Hair follicle dermal papilla cell (primary cell): ENCODE measurements around the gene ZNF844. TPM values are rescaled to one million over a fixed set of nuclear protein-coding genes. Genes with fewer than 3 reads are reported as not detected.

Source experiments
- small RNA-seq: library from RNA; depleted of rRNA; stranded (forward); fragments of <200 nt; gene quantifications from one replicate; pipeline ENCODE3, GENCODE V24; 2012
- total RNA-seq: library from RNA; depleted of rRNA; stranded (reverse); fragments of >200 nt; gene quantifications from 2 replicates; pipeline ENCODE4 v1.2.3, GENCODE V29; 2012

ZNF844 gene
- 7.3 and 7.4 TPM in 2 replicates for total RNA-seq

DNA sequence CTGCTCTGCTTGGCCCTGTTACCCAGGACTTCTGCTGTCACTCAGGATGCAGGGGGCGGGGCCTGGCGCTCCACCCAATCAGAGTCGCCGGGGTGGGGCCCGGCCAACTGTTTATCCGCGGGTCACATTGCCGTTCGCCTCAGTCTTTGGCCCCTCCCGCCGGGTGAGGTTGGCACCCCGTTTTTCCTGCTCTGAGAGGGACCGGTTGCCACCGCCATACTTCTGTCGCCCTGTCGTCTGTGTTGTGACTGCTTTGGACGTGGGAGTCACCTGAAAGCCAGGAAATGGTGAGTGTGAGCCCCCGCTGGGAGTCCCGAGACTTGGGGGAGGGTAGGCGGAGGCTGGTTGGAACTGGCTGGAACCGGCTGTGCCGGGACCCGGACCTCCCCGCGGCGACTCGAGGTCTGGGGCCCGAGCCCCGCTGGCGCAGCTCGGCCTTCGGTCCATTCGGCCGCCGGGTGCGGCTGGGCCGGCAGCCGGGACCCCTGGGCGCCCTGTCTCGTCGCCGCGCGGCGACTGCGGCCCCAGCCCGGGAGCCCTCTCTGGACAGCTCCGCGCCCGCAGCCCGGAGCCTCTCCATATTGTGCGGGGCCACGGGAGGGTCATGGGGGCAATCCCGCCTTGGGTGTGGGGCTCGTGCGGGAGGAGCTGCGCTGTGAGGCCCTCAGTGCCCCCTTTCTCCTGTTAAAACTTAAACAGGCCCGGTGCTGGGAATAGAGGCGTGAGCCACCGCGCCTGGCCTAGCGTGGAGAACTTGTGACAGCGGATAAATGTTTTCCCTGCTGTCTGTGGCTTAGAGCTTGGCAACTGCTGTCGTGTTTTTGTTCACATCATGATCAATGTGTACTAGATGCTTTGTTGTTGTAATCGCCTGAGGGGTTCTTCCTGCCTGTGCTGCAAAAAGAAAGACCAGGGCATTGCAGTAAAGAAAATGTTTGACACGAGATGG, at the start of gene ZNF844:
TSS of gene ZNF844 (plus strand) at position 142 of the 949 bp plus-strand sequence. CDS start at position 285, 143 bp downstream.

DNA sequence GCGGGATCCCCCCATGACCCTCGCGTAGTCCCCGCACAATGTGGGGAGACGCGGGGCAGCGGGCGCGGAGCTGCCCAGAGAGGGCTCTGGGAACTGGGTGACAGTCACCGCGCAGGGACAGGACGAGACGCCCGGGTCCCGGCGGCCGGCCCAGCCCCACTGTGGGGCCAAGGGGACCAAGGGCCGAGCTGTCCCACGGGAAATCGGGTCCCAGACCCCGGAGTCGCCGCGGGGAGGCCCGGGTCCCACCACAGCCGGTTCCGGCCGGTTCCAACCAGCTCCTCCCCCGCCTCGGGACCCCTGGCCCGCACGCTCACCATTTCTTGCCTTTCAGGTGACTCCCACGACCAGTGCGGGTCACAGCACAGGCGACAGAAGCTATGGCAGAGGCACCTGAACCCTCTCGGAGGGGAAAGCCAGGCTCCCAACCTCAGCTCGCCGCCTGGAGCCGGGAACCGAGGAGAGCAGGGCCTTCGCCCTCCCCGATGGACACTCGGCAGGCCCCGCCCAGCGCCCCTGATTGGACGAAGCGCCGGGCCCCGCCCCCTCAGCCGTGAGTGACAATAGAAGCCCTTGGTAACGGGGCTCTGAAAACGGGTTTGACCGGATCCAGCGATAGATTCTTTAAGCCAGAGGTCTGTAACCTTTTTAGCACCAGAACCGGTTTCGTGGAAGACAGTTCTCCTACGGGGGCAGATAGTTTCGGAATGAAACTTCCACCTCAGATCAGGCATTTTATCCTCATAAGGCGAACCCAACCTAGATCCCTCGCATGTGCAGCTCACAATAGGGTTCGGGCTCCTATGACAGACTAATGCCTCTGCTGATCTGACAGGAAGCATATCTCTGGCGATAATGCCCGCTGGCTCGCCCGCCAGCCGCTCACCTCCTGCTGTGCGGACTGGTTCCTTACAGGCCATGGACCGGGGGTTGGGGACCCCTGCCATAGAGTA, 29.0 kb upstream of the ZNF844 start, which contains the start of gene ZNF433:
TSS of gene ZNF433 (minus strand) at position 460 of the 953 bp plus-strand sequence. CDS start at position 320, 140 bp downstream.

DNA sequence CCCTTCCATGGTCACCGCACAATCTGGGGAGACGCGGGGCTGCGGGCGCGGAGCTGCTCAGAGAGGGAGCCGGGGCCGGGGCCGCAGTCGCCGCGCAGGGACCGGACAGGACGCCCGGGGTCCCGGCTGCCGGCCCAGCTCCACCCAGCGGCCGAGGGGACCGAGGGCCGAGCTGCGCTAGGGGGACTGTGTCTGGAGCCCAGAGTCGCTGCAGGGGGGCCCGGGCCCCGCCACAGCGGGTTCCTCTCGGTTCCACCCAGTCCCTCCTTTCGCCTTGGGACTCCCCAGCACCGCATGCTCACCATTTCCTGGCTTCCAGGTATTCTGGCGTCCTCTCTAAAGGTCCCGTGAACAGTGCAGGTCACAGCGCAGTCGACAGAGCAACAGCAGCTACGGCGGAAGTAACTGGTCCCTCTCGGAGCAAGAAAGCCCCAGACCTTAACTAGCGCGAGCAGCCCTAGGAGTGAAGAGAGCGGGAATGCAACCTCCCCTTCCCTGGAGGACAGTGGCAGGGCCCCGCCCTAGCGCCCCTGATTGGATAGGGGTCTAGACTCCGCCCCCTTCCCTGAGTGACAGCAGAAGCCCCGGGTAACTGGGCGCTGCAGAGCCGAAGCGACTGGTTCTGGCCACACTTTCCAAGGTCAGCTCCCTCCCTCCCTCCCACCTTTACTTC, 11.9 kb upstream of the ZNF844 start, which contains the start of gene ZNF878:
TSS of gene ZNF878 (minus strand) at position 465 of the 673 bp plus-strand sequence. CDS start at position 305, 160 bp downstream.

Small RNAs within 50 kb of the gene (small RNA-seq; reads per million reads assigned to genes)
- gene RF00019 (not detected), gene RNA5SP465 (not detected), gene RNA5SP466 (not detected), gene RNA5SP467 (not detected)

Other genes starting within 250 kb of the ZNF844 start
- 7.2 and 8.3 TPM in 2 replicates for gene ZNF439, start 216.0 kb upstream of the ZNF844 start, total RNA-seq
- 7.0 and 8.3 TPM in 2 replicates for gene ZNF69, start 176.9 kb upstream of the ZNF844 start, total RNA-seq
- gene ZNF700, start 139.6 kb upstream of the ZNF844 start, total RNA-seq, result 7.5 and 7.9 TPM in 2 replicates
- 0.81 and 0.85 TPM in 2 replicates for gene ZNF763, start 99.7 kb upstream of the ZNF844 start, total RNA-seq
- 3.8 and 4.2 TPM in 2 replicates for gene ZNF433, start 29.1 kb upstream of the ZNF844 start, total RNA-seq
- gene ZNF878, start 11.8 kb upstream of the ZNF844 start, total RNA-seq, result 0.32 TPM in 1 of 2 replicates, not detected in the other
- gene ZNF20, start 75.6 kb downstream of the ZNF844 start, total RNA-seq, result 4.5 and 6.7 TPM in 2 replicates
- 9.2 and 9.4 TPM in 2 replicates for gene ZNF625, start 92.0 kb downstream of the ZNF844 start, total RNA-seq
- gene ZNF136, start 98.4 kb downstream of the ZNF844 start, total RNA-seq, result 11.3 and 12.2 TPM in 2 replicates
- gene ZNF44, start 230.2 kb downstream of the ZNF844 start, total RNA-seq, result 6.6 and 7.0 TPM in 2 replicates